NK-92 (cell line): ENCODE results near the gene FITM2.
A peak's percentile ranks its signal among the peaks of the same experiment; 100 is the strongest.
"Not testable (repeated sequence)": the region's sequence is repeated elsewhere in the genome, so short reads cannot be mapped to it uniquely, and the experiment has no call there.

ENCODE experiments used
- DNase-seq: peaks from one replicate; lab custom pipeline; 2025; ENCODE audit not compliant: unreplicated experiment; lab: John Stamatoyannopoulos, UW

The FITM2 gene, protein sequence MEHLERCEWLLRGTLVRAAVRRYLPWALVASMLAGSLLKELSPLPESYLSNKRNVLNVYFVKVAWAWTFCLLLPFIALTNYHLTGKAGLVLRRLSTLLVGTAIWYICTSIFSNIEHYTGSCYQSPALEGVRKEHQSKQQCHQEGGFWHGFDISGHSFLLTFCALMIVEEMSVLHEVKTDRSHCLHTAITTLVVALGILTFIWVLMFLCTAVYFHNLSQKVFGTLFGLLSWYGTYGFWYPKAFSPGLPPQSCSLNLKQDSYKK

GRCh38 chr20:44310664-44311639 lies at the start of gene FITM2:
FITM2 (minus strand) TSS chr20:44311202; CDS start chr20:44311148, 54 bp downstream.
- peak; percentile 71 for DNase-seq

DNA sequence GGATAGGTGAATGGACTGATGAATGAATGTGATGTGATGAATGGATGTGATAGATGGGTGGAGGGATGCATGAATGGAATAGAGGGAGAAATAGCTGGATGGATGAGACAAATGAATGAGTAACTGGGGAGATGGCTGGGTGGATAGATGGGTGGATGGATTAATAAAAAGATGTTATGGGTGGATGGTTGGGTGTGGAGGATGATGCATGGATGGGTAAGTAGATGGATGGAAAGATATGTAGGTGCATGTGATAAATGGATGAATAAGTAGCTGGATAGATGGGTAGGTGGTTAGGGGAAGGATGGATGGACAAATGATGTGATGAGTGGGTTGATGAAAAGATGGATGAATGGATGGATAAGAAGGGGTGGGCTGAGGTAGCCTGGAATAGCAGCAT lies 49.2 kb upstream of the FITM2 start:
- no peak for DNase-seq

GRCh38 chr20:44358776-44359175 lies 47.8 kb upstream of the FITM2 start:
- DNase-seq: no peak

GRCh38 chr20:44357555-44358125 lies 46.6 kb upstream of the FITM2 start:
- DNase-seq: no peak

- no peak for DNase-seq
Measured at GRCh38 chr20:44357020-44357419, 46.0 kb upstream of the FITM2 start.

- DNase-seq: no peak
Measured at GRCh38 chr20:44356353-44356723, 45.3 kb upstream of the FITM2 start.

- DNase-seq: no peak
Measured at GRCh38 chr20:44355498-44356352, 44.7 kb upstream of the FITM2 start, which contains the start of gene HNF4A. HNF4A (plus strand) TSS chr20:44355699; CDS start chr20:44355805, 106 bp downstream.

DNA sequence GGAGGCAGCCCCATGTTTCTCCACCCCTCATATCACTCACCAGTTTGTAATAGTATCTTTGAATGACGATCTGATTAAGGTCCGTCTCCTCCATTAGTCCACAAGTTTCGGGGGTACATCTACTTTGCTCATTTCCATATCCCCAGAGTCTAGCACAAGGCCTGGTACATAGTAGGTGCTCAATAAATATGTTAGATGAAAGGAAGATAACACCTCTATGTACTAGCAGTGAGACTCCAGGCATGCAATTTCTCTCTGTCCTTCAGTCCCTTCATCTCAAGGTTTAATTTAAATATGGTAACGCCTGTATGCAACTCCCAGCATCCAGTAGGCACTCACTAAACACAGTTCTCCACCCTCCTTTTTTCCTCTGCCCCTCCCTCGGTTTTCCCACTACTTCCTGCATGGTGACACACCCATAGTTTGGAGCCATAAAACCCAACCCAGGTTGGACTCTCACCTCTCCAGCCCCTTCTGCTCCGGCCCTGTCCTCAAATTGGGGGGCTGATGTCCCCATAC lies 44.0 kb upstream of the FITM2 start:
- DNase-seq: no peak

DNA sequence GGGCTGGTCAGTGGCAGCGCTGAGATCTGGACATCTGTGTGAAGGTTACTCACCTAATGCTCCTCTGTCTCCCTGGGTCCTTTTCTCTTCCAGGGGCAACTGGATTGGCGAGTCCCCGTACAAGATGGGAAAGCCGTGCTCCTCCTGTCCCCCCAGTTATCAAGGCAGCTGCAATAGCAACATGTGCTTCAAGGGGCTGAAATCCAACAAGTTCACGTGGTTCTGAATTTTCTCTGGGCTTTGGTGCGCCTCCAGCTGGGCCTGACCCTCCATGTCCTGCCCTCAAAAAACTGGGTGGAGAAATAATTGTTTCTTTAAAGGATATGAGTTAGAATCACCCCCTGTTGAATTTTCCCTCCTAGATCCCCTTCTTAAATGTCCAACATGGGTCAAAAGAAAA lies 39.6 kb upstream of the FITM2 start:
- no peak for DNase-seq

- DNase-seq: no peak
Measured at GRCh38 chr20:44349349-44349748, 38.3 kb upstream of the FITM2 start.

GRCh38 chr20:44348168-44348659 lies 37.2 kb upstream of the FITM2 start:
- DNase-seq: no peak

DNA sequence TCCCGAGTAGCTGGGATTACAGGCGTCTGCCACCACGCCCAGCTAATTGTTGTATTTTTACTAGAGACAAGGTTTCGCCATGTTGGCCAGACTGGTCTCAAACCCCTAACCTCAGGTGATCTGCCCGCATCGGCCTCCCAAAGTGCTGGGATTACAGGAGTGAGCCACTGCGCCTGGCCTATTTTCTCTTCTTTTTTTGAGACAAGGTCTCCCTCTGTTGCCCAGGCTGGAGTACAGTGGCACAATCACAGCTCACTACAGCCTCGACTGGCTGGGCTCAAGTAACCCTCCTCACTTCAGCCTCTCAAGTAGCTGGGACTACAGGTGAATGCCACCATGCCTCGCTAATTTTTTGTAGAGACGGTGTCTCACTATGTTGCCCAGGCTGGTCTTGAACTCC lies 34.9 kb upstream of the FITM2 start:
- not testable (repeated sequence) for DNase-seq

DNA sequence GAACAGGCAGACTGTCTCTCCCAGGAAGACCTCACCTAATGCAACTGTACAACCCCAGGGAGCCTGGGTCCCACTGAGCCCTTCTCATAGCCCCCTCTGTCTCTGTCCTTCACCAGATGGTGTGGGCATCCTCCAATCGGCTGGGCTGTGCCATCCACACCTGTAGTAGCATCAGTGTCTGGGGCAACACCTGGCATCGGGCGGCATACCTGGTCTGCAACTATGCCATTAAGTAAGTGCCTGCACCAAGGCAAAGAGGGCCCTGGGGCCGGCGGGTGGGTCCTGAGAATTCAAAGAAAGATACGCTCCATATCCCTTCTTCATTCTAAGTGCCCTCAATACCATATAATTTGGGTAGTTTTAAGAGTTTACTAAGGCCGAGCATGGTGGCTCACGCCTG lies 34.1 kb upstream of the FITM2 start:
- DNase-seq: no peak

GRCh38 chr20:44344723-44345122 lies 33.7 kb upstream of the FITM2 start:
- no peak for DNase-seq

GRCh38 chr20:44343162-44343675 lies 32.2 kb upstream of the FITM2 start:
- no peak for DNase-seq

GRCh38 chr20:44342248-44342647 lies 31.2 kb upstream of the FITM2 start:
- DNase-seq: no peak

DNA sequence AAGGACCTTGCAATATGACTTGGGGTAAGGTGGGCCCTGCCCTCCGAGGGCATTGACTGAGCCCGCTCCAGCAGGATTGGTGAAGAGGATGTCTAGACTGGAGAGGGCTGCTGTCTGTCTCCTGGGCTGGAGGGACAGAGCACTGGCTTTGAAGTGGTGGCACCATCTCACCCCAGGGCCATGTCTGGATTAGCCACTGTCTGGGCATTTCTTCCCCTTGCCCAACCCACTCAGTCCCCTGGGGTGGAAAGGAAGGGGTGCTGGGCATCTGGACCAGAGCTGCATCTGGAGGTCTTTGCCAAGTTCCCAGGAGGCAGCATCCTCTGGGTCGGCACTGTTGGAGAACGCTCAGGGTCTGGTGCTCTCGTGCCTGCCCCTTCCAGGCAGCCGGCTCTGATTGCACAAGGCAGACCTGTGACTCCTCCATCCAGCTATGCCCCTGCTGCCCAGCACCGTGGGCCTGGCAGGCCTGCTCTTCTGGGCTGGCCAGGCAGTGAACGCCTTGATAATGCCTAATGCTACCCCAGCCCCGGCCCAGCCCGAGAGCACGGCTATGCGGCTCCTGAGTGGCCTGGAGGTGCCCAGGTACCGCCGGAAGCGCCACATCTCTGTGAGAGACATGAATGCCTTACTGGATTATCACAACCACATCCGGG lies 25.9 kb upstream of the FITM2 start, which contains the start of gene R3HDML:
TSS of gene R3HDML (plus strand) at position 319 of the 656 bp plus-strand sequence. CDS start at position 434, 115 bp downstream.
- DNase-seq: no peak

DNA sequence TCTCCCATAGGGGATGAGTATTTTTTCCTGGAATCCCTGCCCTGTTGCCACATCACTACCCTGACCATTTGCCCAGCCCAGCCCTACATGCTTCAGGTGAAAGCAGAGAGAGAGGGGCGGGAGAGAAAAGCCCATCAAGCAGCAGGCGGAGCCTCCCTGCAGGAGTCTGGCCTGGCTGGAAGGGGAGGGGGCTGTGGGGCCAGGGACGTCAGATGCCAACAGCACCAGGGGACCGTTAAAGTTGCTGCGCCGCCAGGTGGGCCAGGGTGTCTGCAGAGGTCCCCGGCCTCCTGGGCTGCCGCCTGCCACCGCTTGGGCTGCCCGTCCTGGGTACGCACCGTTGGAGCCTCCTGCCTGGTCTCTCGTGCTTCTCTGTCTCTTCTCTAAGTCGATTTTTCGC lies 25.1 kb upstream of the FITM2 start:
- no peak for DNase-seq

DNA sequence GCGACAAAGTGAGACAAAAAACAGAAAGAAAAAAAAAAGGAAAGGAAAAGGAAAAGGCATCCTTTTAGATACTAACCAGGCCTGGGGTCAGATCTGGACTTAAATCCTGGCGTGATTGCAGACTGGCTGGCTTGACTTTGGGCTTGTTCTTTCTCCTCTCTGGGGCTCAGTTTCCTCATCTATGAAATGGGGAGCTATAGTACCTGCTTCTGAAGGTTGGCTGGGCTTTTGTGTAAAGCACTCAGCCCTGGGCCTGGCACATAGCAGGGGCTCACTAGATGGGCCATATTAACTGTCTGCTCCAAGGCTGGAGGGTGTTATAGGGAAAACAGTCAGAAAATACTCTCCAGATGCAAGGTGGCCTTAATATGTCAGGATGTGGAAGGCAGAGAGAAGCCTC lies 24.7 kb upstream of the FITM2 start:
- DNase-seq: no peak

- no peak for DNase-seq
Measured at GRCh38 chr20:44334709-44335108, 23.7 kb upstream of the FITM2 start.
